Mesenchymal stem cell (in vitro differentiated cells and primary cell): Measurements from ENCODE around the gene ELMO3.

Source experiments
- DNase-seq: peaks from one replicate; pipeline ENCODE4 v3.0.0-alpha.2; 2013
- H2AFZ ChIP-seq: one replicate; pipeline ENCODE4 v1.6.1; 2013; ENCODE audit warnings: low read depth, mild to moderate bottlenecking, control low read depth, inconsistent platforms, low read length, moderate library complexity
- H2AK5ac ChIP-seq: 2 replicates; pipeline ENCODE4 v1.6.1; 2013; ENCODE audit warnings: low read length, moderate library complexity, mild to moderate bottlenecking, inconsistent platforms; ENCODE audit not compliant: severe bottlenecking
- H2BK120ac ChIP-seq: one replicate; pipeline ENCODE4 v1.6.1; 2013; ENCODE audit warnings: low read depth, mild to moderate bottlenecking, inconsistent platforms, low read length, moderate library complexity
- H2BK12ac ChIP-seq, 2 experiments: one replicate each; pipeline ENCODE4 v1.6.1; 2013; ENCODE audit warnings: inconsistent platforms in 2 of 2, low read length in 2 of 2, mild to moderate bottlenecking in 2 of 2, moderate library complexity in 2 of 2, control low read depth in 1 of 2
- H2BK15ac ChIP-seq: one replicate; pipeline ENCODE4 v1.6.1; 2013; ENCODE audit warnings: mild to moderate bottlenecking, low read depth, inconsistent platforms; ENCODE audit not compliant: poor library complexity, severe bottlenecking
- H2BK5ac ChIP-seq: 2 replicates; pipeline ENCODE4 v1.6.1; 2013; ENCODE audit warnings: low read depth, mild to moderate bottlenecking, low read length, control low read depth, inconsistent platforms; ENCODE audit not compliant: poor library complexity, severe bottlenecking
- H3K14ac ChIP-seq, 2 experiments: one replicate each; pipeline ENCODE4 v1.6.1; 2013; ENCODE audit warnings: inconsistent platforms in 2 of 2, low read length in 2 of 2, control low read depth in 1 of 2, mild to moderate bottlenecking in 1 of 2, moderate library complexity in 1 of 2
- H3K18ac ChIP-seq, 2 experiments: one replicate each; pipeline ENCODE4 v1.6.1; 2013; ENCODE audit warnings: inconsistent platforms in 2 of 2, low read length in 2 of 2, control low read depth in 1 of 2, low read depth in 1 of 2, mild to moderate bottlenecking in 1 of 2
- H3K23ac ChIP-seq, 2 experiments: one replicate each; pipeline ENCODE4 v1.6.1; 2013; ENCODE audit warnings: inconsistent platforms in 2 of 2, low read length in 2 of 2, mild to moderate bottlenecking in 2 of 2, moderate library complexity in 2 of 2, control low read depth in 1 of 2
- H3K27ac ChIP-seq: 2 replicates; pipeline ENCODE4 v1.5.1; 2013; ENCODE audit warnings: mild to moderate bottlenecking, moderate library complexity, low read length, control low read depth, inconsistent platforms; ENCODE audit not compliant: poor library complexity, severe bottlenecking
- H3K27me3 ChIP-seq, 2 experiments: 2 replicates each; pipeline versions ENCODE4 v1.6.1 to v1.7.0; 2013; ENCODE audit warnings: low read length in 2 of 2, mild to moderate bottlenecking in 2 of 2, moderate library complexity in 2 of 2, control low read depth in 1 of 2, inconsistent platforms in 1 of 2; ENCODE audit not compliant: control insufficient read depth in 1 of 2, insufficient read depth in 1 of 2
- H3K36me3 ChIP-seq, 2 experiments: 2 replicates each; pipeline versions ENCODE4 v1.6.1 to v1.7.0; 2013; ENCODE audit warnings: low read length in 2 of 2, control low read depth in 1 of 2, inconsistent platforms in 1 of 2, low read depth in 1 of 2, mild to moderate bottlenecking in 1 of 2; ENCODE audit not compliant: insufficient read depth in 2 of 2, control insufficient read depth in 1 of 2
- H3K4ac ChIP-seq, 2 experiments: one replicate each; pipeline ENCODE4 v1.6.1; 2013; ENCODE audit warnings: inconsistent platforms in 2 of 2, low read length in 2 of 2, mild to moderate bottlenecking in 2 of 2, moderate library complexity in 2 of 2, control low read depth in 1 of 2, low read depth in 1 of 2
- H3K4me1 ChIP-seq: 2 replicates; pipeline ENCODE4 v1.6.1; 2013; ENCODE audit warnings: low read depth, low read length, control low read depth; ENCODE audit not compliant: control insufficient read depth, insufficient read depth
- H3K4me2 ChIP-seq: 2 replicates; pipeline ENCODE4 v1.6.1; 2013; ENCODE audit warnings: low read length, mild to moderate bottlenecking, inconsistent platforms; ENCODE audit not compliant: poor library complexity, severe bottlenecking
- H3K4me3 ChIP-seq, 2 experiments: 2 replicates each; pipeline versions ENCODE4 v1.5.1 to v1.7.0; 2013; ENCODE audit warnings: low read length in 2 of 2, mild to moderate bottlenecking in 2 of 2, control low read depth in 1 of 2, low read depth in 1 of 2; ENCODE audit not compliant: insufficient read depth in 1 of 2
- H3K79me1 ChIP-seq: replicated peaks from 2 replicates; pipeline ENCODE4 v1.6.1; 2013; ENCODE audit warnings: mild to moderate bottlenecking, control low read depth, low read length, inconsistent platforms; ENCODE audit not compliant: poor library complexity, severe bottlenecking
- H3K9ac ChIP-seq: 2 replicates; pipeline ENCODE4 v1.7.0; 2013; ENCODE audit warnings: mild to moderate bottlenecking, low read length, moderate library complexity
- H3K9me3 ChIP-seq: 2 replicates; pipeline ENCODE4 v1.7.0; 2013; ENCODE audit warnings: mild to moderate bottlenecking, low read length; ENCODE audit not compliant: control insufficient read depth
- H4K8ac ChIP-seq: one replicate; pipeline ENCODE4 v1.6.1; 2013; ENCODE audit warnings: inconsistent platforms, mild to moderate bottlenecking, low read length, moderate library complexity
- H4K91ac ChIP-seq: one replicate; pipeline ENCODE4 v1.6.1; 2013; ENCODE audit warnings: mild to moderate bottlenecking, low read length, inconsistent platforms
- whole genome bisulfite sequencing: methylation state at CpG from one replicate; pipeline ENCODE4 v1.1.7; 2013; ENCODE audit warnings: mixed read lengths; 5-methylcytosine and 5-hydroxymethylcytosine counted together

The ELMO3 gene

DNA sequence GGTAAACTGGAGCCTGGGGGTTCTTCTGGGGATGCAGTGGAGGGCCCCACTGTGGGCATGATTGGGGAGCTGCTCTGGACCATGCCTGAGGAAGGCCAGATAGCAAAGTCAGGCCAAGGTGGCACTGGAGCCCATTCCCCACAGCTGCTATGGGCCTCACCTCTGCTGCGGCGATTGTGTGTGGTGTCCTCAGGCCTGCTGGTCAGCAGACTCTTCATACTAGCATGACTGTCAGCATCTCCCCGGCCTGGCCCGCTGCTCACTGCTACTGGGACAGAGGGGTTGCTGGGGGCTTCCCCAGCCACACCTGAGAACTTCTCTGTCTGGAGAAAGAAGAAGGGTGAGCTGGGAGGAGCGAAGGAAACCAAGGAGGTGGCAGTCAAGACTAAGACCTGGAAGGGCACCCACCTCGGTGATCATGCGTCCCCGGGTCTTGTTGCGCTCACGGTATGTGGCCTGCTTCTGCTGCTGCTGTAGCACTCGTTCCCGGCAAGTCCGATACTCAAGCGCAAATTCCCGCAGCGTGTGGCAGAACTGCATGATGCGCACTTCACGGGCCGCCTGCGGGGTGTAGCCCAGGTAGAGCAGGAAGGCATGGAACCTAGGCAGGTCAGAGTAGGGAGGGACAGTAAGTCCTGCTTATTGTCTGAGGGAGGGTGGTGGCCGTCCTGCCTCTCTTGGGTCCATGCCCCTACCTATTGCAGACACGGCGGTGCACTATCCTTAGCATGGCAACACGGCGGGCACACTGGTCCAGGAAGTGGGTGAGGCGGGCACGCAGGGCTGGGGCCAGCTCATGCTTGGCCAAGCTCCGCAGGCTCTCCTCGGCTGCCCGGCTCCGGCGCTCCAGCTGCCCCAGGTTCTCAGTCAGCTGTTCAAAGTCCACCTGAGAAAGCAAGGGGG, 31.2 kb downstream of the ELMO3 start:
- H3K23ac ChIP-seq = no peak overlapping the region
- H2BK5ac ChIP-seq = no peak overlapping the region
- H3K27me3 ChIP-seq = no peaks in the 10 kb centered on the region
- H3K18ac ChIP-seq = no peak overlapping the region
- H3K9me3 ChIP-seq = no peaks in the 10 kb centered on the region
- no peak overlapping the region for H3K27ac ChIP-seq
- H3K14ac ChIP-seq = no peak overlapping the region
- no peak overlapping the region for H3K4me2 ChIP-seq
- no peak overlapping the region for H3K4me3 ChIP-seq
- H3K4ac ChIP-seq = no peak overlapping the region
- DNase-seq = no peak
- H2AFZ ChIP-seq = no peak overlapping the region
- H2AK5ac ChIP-seq = no peak overlapping the region
- peaks cover 19% of the 10 kb centered on the region for H3K4me1 ChIP-seq
- no peak overlapping the region for H4K8ac ChIP-seq
- WGBS = 98% methylated on average over 32 of the region's 32 CpGs
- H2BK12ac ChIP-seq = no peak overlapping the region
- peaks cover 37% of the 10 kb centered on the region for H3K79me1 ChIP-seq
- peaks cover 68 to 69% of the 10 kb centered on the region in 2 experiments for H3K36me3 ChIP-seq
- no peak overlapping the region for H2BK15ac ChIP-seq
- H4K91ac ChIP-seq = no peak overlapping the region
- no peak overlapping the region for H2BK120ac ChIP-seq
- H3K9ac ChIP-seq = no peak overlapping the region

DNA sequence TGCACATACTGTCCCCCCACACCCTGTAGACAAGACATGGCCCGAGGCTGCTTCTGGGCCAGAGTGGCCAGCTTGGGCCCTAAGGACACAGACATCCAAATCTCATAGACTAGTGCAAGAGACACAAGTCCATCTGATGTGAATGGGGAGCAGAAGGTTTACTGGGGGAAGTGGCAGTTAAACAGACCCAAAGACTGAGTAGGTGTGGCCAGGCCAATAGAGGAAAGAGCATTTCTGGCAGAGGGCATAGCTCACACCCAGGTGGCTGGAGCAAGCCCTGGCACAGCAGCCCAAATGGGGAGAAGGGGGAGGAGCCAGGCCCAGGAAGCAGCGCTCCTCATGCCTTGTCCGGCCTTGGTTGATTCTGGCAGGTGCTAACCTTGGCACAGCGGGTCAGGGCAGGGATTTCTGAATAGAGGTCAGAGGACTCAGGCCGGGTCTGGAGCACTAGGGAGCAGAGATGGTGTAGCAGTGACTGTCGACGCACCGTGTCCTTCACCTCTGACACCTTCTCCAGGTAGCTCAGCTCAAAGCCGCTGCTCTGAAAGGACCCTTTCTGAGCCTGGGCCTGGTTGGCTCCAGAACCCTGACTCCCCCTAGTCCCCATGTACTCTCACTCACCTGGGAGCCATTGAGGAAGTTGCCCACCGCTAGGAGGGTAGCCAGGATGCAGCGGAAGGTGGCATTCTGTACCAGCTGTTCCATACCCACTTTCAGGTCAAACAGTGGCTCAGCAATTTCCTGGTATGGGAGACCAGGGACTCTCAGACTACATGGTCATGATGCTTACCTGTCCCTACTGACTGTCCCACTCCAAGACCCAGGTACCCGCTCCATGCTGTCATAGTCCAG, 32.1 kb downstream of the ELMO3 start:
- no peak for DNase-seq

DNA sequence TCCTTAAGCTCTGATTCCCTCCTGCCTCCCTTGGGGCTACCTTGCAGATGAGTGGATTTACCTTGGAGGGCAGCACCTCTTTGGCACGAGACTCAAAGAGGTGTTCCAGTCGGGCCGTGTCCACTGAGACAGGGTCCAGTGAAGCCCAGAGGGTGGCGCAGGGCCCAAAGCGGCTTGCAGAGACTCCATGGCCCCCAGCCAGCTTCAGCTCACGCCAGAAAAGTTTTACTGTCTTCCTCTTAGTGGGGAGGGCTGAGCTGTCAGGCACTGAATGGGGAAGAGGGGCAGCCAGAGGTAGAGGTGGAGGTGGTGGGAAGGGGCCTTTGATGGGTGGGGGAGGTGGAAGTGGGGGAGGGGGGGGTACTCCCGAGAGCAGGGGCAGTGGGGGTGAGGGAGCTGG, 34.7 kb downstream of the ELMO3 start:
- Histone ChIP-seq H3K23ac (no peak overlapping the region), H2AFZ (no peak overlapping the region), H2BK5ac (no peak overlapping the region), H3K14ac (no peak overlapping the region), H4K91ac (no peak overlapping the region), H3K4me2 (no peak overlapping the region), H2BK120ac (no peak overlapping the region), H2BK12ac (no peak overlapping the region), H3K18ac (no peak overlapping the region), H3K36me3 (peaks cover 93 to 95% of the 10 kb centered on the region in 2 experiments), H2BK15ac (no peak overlapping the region), H4K8ac (no peak overlapping the region), H3K9ac (no peak overlapping the region), H3K4ac (no peak overlapping the region), H3K27me3 (no peaks in the 10 kb centered on the region), H3K79me1 (peaks cover 43% of the 10 kb centered on the region), H3K9me3 (no peaks in the 10 kb centered on the region), H3K27ac (no peak overlapping the region), H2AK5ac (no peak overlapping the region), H3K4me1 (peaks cover 3% of the 10 kb centered on the region), H3K4me3 (no peak overlapping the region)
- DNase-seq = no peak
- WGBS = 96% methylated on average over 6 of the region's 7 CpGs

More for the DNA sequence above, 32.1 kb downstream of the ELMO3 start:
- H3K4me2 ChIP-seq = no peak overlapping the region
- no peak overlapping the region for H2BK15ac ChIP-seq
- H3K27me3 ChIP-seq = no peaks in the 10 kb centered on the region
- H3K27ac ChIP-seq = no peak overlapping the region
- WGBS = 97% methylated on average over 11 of the region's 12 CpGs
- H2BK120ac ChIP-seq = no peak overlapping the region
- H4K8ac ChIP-seq = no peak overlapping the region
- no peak overlapping the region for H3K14ac ChIP-seq
- no peak overlapping the region for H3K23ac ChIP-seq
- no peak overlapping the region for H2BK5ac ChIP-seq
- no peak overlapping the region for H4K91ac ChIP-seq
- no peak overlapping the region for H2AK5ac ChIP-seq
- H3K9me3 ChIP-seq = no peaks in the 10 kb centered on the region
- no peak overlapping the region for H2AFZ ChIP-seq
- H3K4me1 ChIP-seq = peaks cover 14% of the 10 kb centered on the region
- no peak overlapping the region for H3K9ac ChIP-seq
- H3K4me3 ChIP-seq = no peak overlapping the region
- H3K18ac ChIP-seq = no peak overlapping the region
- H3K36me3 ChIP-seq = peaks cover 77% of the 10 kb centered on the region in 2 experiments
- no peak overlapping the region for H3K4ac ChIP-seq
- H2BK12ac ChIP-seq = no peak overlapping the region
- H3K79me1 ChIP-seq = peaks cover 35% of the 10 kb centered on the region

DNA sequence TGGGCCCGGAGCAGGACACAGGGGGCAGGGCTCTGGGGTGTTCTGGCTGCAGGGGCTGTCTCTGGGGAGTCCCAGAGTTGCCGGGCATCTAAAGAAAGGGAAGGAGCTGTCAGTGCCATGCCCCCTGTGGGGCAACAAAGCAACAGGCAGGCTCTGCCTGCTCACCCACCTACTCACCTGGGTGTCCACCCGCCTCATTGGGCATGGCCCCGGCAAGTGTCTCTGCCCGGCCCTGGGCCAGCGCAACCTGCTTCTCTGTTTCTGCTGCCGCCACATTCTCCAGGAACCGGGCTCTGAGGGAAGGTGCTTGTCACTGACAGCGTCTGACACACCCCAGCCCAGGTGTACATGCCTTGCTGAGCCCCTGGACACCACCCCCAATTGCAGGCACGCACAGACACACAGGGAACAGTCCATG, 35.3 kb downstream of the ELMO3 start:
- Histone ChIP-seq H2AK5ac (no peak overlapping the region), H3K27me3 (no peaks in the 10 kb centered on the region), H4K91ac (no peak overlapping the region), H3K4me3 (no peak overlapping the region), H3K36me3 (peaks cover 93 to 95% of the 10 kb centered on the region in 2 experiments), H3K4me1 (peaks cover 3% of the 10 kb centered on the region), H2BK12ac (no peak overlapping the region), H4K8ac (no peak overlapping the region), H3K9me3 (no peaks in the 10 kb centered on the region), H3K4me2 (no peak overlapping the region), H3K79me1 (peaks cover 45% of the 10 kb centered on the region), H2BK120ac (no peak overlapping the region), H3K14ac (no peak overlapping the region), H3K18ac (no peak overlapping the region), H3K4ac (no peak overlapping the region), H3K23ac (no peak overlapping the region), H2BK15ac (no peak overlapping the region), H3K27ac (no peak overlapping the region), H3K9ac (no peak overlapping the region), H2BK5ac (no peak overlapping the region), H2AFZ (no peak overlapping the region)
- DNase-seq = no peak
- 95% methylated on average over 10 of the region's 10 CpGs for WGBS
